ENCODE data around the gene ABHD17A.
A peak's percentile ranks its signal among the peaks of the same experiment; 100 is the strongest.

ABHD17A gene

GRCh38 chr19:1866693-1867348 lies 18.5 kb downstream of the ABHD17A start:
- no peak overlapping the region for H4K12ac ChIP-seq (ENCODE audit: low read depth, low read length)
- DNase-seq, result no peak
- H3K14ac ChIP-seq (ENCODE audit: low read length), result no peak overlapping the region
- H3K9ac ChIP-seq (ENCODE audit: low read length), result no peak overlapping the region
- no peak overlapping the region for H3K4me3 ChIP-seq (ENCODE audit: low read depth, low read length)
- no peak overlapping the region for H3K4ac ChIP-seq (ENCODE audit: low read depth, low read length)
- H2BK120ac ChIP-seq (ENCODE audit: insufficient read depth, low read length, poor library complexity), result no peak overlapping the region
- H3K79me2 ChIP-seq (ENCODE audit: control insufficient read depth, insufficient read depth, low read length, poor library complexity), result peaks cover 4% of the 10 kb centered on the region
- no peak overlapping the region for H2BK12ac ChIP-seq (ENCODE audit: low read length)
- peaks cover 3% of the 10 kb centered on the region for H3K9me3 ChIP-seq (ENCODE audit: insufficient read depth, low read depth, low read length)
- H3K4me1 ChIP-seq (ENCODE audit: control insufficient read depth in 1 of 2, insufficient read depth in 2 of 2, low read length in 2 of 2), result peaks cover 5 to 7% of the 10 kb centered on the region in 2 experiments
- H3K23ac ChIP-seq (ENCODE audit: low read length), result no peak overlapping the region
- WGBS (ENCODE audit: extremely low coverage, insufficient coverage, insufficient read length), result no CpG with 5 or more reads among the region's 8 CpGs
- peaks cover 6% of the 10 kb centered on the region for H3K27me3 ChIP-seq (ENCODE audit: insufficient read depth, low read length)
- H3K36me3 ChIP-seq (ENCODE audit: control insufficient read depth in 1 of 2, insufficient read depth in 2 of 2, low read length in 2 of 2), result peaks cover 6 to 11% of the 10 kb centered on the region in 2 experiments
- no peak overlapping the region for H4K8ac ChIP-seq (ENCODE audit: low read depth, low read length)
- H2AFZ ChIP-seq (ENCODE audit: insufficient read depth, low read length, poor library complexity), result no peak overlapping the region
- no peak overlapping the region for H3K4me2 ChIP-seq (ENCODE audit: low read length)
- H2AK5ac ChIP-seq (ENCODE audit: low read length), result no peak overlapping the region
- no peak overlapping the region for H3K27ac ChIP-seq (ENCODE audit: low read depth, low read length)
- H2BK5ac ChIP-seq (ENCODE audit: low read depth, low read length, poor library complexity), result no peak overlapping the region
- H4K91ac ChIP-seq (ENCODE audit: low read depth, low read length), result no peak overlapping the region
- H3K79me1 ChIP-seq (ENCODE audit: low read length), result peaks cover 12% of the 10 kb centered on the region
- H3K18ac ChIP-seq (ENCODE audit: low read length), result no peak overlapping the region

GRCh38 chr19:1865172-1866010 lies 19.9 kb downstream of the ABHD17A start:
- Histone ChIP-seq H3K23ac (ENCODE audit: low read length) (no peak overlapping the region), H4K12ac (ENCODE audit: low read depth, low read length) (no peak overlapping the region), H3K79me2 (ENCODE audit: control insufficient read depth, insufficient read depth, low read length, poor library complexity) (peaks cover 6% of the 10 kb centered on the region), H3K79me1 (ENCODE audit: low read length) (peaks cover 12% of the 10 kb centered on the region), H3K27me3 (ENCODE audit: insufficient read depth, low read length) (peaks cover 10% of the 10 kb centered on the region), H3K4me1 (ENCODE audit: control insufficient read depth in 1 of 2, insufficient read depth in 2 of 2, low read length in 2 of 2) (peaks cover 14 to 19% of the 10 kb centered on the region in 2 experiments), H2BK12ac (ENCODE audit: low read length) (no peak overlapping the region), H3K4me2 (ENCODE audit: low read length) (peak overlapping the region; percentile 74), H4K8ac (ENCODE audit: low read depth, low read length) (peak overlapping the region; percentile 40), H3K4ac (ENCODE audit: low read depth, low read length) (peak overlapping the region; percentile 38), H3K18ac (ENCODE audit: low read length) (peak overlapping the region; percentile 71), H2BK120ac (ENCODE audit: insufficient read depth, low read length, poor library complexity) (no peak overlapping the region), H3K4me3 (ENCODE audit: low read depth, low read length) (no peak overlapping the region), H3K9ac (ENCODE audit: low read length) (no peak overlapping the region), H3K36me3 (ENCODE audit: control insufficient read depth in 1 of 2, insufficient read depth in 2 of 2, low read length in 2 of 2) (peaks cover 2 to 3% of the 10 kb centered on the region in 2 experiments), H3K9me3 (ENCODE audit: insufficient read depth, low read depth, low read length) (peaks cover 2% of the 10 kb centered on the region), H3K14ac (ENCODE audit: low read length) (peak overlapping the region; percentile 63), H4K91ac (ENCODE audit: low read depth, low read length) (peak overlapping the region; percentile 72), H2AK5ac (ENCODE audit: low read length) (peak overlapping the region; percentile 57), H2BK5ac (ENCODE audit: low read depth, low read length, poor library complexity) (no peak overlapping the region), H3K27ac (ENCODE audit: low read depth, low read length) (no peak overlapping the region), H2AFZ (ENCODE audit: insufficient read depth, low read length, poor library complexity) (peak overlapping the region; percentile 18)
- no CpG with 5 or more reads among the region's 17 CpGs for WGBS (ENCODE audit: extremely low coverage, insufficient coverage, insufficient read length)
- no peak for DNase-seq

- Histone ChIP-seq H3K36me3 (ENCODE audit: control insufficient read depth in 1 of 2, insufficient read depth in 2 of 2, low read length in 2 of 2) (no peaks in the 10 kb centered on the region), H3K4me2 (ENCODE audit: low read length) (peak overlapping the region; percentile 74), H4K91ac (ENCODE audit: low read depth, low read length) (peak overlapping the region; percentile 72), H3K18ac (ENCODE audit: low read length) (peak overlapping the region; percentile 74), H2BK5ac (ENCODE audit: low read depth, low read length, poor library complexity) (peak overlapping the region; percentile 58), H4K12ac (ENCODE audit: low read depth, low read length) (peak overlapping the region; percentile 79), H3K9ac (ENCODE audit: low read length) (peak overlapping the region; percentile 24), H3K27ac (ENCODE audit: low read depth, low read length) (peak overlapping the region; percentile 54), H3K14ac (ENCODE audit: low read length) (peak overlapping the region; percentile 63), H3K4ac (ENCODE audit: low read depth, low read length) (peak overlapping the region; percentile 38), H3K9me3 (ENCODE audit: insufficient read depth, low read depth, low read length) (no peaks in the 10 kb centered on the region), H4K8ac (ENCODE audit: low read depth, low read length) (peak overlapping the region; percentile 77), H3K23ac (ENCODE audit: low read length) (no peak overlapping the region), H2AK5ac (ENCODE audit: low read length) (peak overlapping the region; percentile 57), H3K4me3 (ENCODE audit: low read depth, low read length) (peak overlapping the region; percentile 76), H2BK12ac (ENCODE audit: low read length) (no peak overlapping the region), H2AFZ (ENCODE audit: insufficient read depth, low read length, poor library complexity) (peak overlapping the region; percentile 77), H3K27me3 (ENCODE audit: insufficient read depth, low read length) (peaks cover 10% of the 10 kb centered on the region), H3K4me1 (ENCODE audit: control insufficient read depth in 1 of 2, insufficient read depth in 2 of 2, low read length in 2 of 2) (peaks cover 18 to 23% of the 10 kb centered on the region in 2 experiments), H3K79me1 (ENCODE audit: low read length) (peaks cover 12% of the 10 kb centered on the region), H2BK120ac (ENCODE audit: insufficient read depth, low read length, poor library complexity) (peak overlapping the region; percentile 62), H3K79me2 (ENCODE audit: control insufficient read depth, insufficient read depth, low read length, poor library complexity) (peaks cover 9% of the 10 kb centered on the region)
- DNase-seq, result peak; percentile 65 to 76
- no CpG with 5 or more reads among the region's 52 CpGs for WGBS (ENCODE audit: extremely low coverage, insufficient coverage, insufficient read length)
These were observed 20.7 kb downstream of the ABHD17A start for GRCh38 chr19:1864480-1865171.
